SU-DHL-6 (cell line): ENCODE results near the gene RASSF5.
A peak's percentile ranks its signal among the peaks of the same experiment; 100 is the strongest.

Source experiments
- H2AFZ ChIP-seq: fragments of 200-600 bp; sonication (generic); 2 replicates; pipeline ENCODE4 v1.6.1; 2014; ENCODE audit warnings: low read depth, mild to moderate bottlenecking, moderate library complexity, mixed read lengths, antibody characterized with exemption, low read length; ENCODE audit not compliant: severe bottlenecking
- H3F3A ChIP-seq: fragments of 200-600 bp; shearing (Covaris generic); 2 replicates; pipeline ENCODE4 v1.6.0; 2016; ENCODE audit warnings: antibody characterized with exemption, mild to moderate bottlenecking; ENCODE audit not compliant: insufficient read depth
- H3K27ac ChIP-seq: fragments of 200-600 bp; sonication (generic); 2 replicates; pipeline ENCODE4 v1.5.1; 2016; ENCODE audit warnings: low read depth, mild to moderate bottlenecking, low read length, moderate library complexity, mixed read lengths
- H3K27me3 ChIP-seq: fragments of 200-600 bp; sonication (generic), shearing (Covaris generic); 2 replicates; pipeline ENCODE4 v1.6.0; 2014; ENCODE audit warnings: mild to moderate bottlenecking, low read length
- H3K36me3 ChIP-seq: fragments of 200-600 bp; sonication (generic); 2 replicates; pipeline ENCODE4 v1.6.1; 2014; ENCODE audit warnings: mild to moderate bottlenecking, low read length, mixed read lengths
- H3K4me2 ChIP-seq: fragments of 300-600, 200-600 bp; shearing (Covaris generic), sonication (generic); 2 replicates; pipeline ENCODE4 v1.6.0; 2014; ENCODE audit warnings: low read length, low read depth, mild to moderate bottlenecking; ENCODE audit not compliant: poor library complexity, severe bottlenecking
- H3K4me3 ChIP-seq: fragments of 200-600 bp; sonication (generic); 2 replicates; pipeline ENCODE4 v1.5.1; 2014; ENCODE audit warnings: antibody characterized with exemption, low read length, mild to moderate bottlenecking, mixed read lengths; ENCODE audit not compliant: insufficient read depth, poor library complexity, severe bottlenecking
- H3K79me2 ChIP-seq: fragments of 200-600 bp; sonication (generic); 2 replicates; pipeline ENCODE4 v1.6.1; 2014; ENCODE audit warnings: mild to moderate bottlenecking, low read length, moderate library complexity; ENCODE audit not compliant: insufficient read depth
- H3K9ac ChIP-seq: fragments of 200-600 bp; sonication (generic); 2 replicates; pipeline ENCODE4 v1.7.0; 2014; ENCODE audit warnings: mild to moderate bottlenecking, low read length
- H3K9me2 ChIP-seq: fragments of 200-600 bp; sonication (generic); replicated peaks from 2 replicates; pipeline ENCODE4 v1.6.1; 2014; ENCODE audit warnings: low read length; ENCODE audit not compliant: insufficient read depth
- H3K9me3 ChIP-seq: fragments of 200-600 bp; sonication (generic); 2 replicates; pipeline ENCODE4 v1.6.1; 2014; ENCODE audit warnings: low read length, mixed read lengths; ENCODE audit not compliant: insufficient read depth
- H4K20me1 ChIP-seq: fragments of 200-600 bp; sonication (generic); 2 replicates; pipeline ENCODE4 v1.6.1; 2014; ENCODE audit warnings: low read depth, mild to moderate bottlenecking, antibody characterized with exemption, low read length, moderate library complexity, mixed read lengths
- CTCF ChIP-seq: fragments of 200-600 bp; sonication (generic); IDR thresholded peaks from one replicate; pipeline ENCODE4 v1.5.1; 2017; ENCODE audit warnings: antibody characterized with exemption, mild to moderate bottlenecking, low read length, moderate library complexity; ENCODE audit not compliant: insufficient read depth, poor library complexity, severe bottlenecking
- EZH2phosphoT487 ChIP-seq: fragments of 200-600 bp; sonication (generic), shearing (Covaris generic); conservative IDR thresholded peaks from 2 replicates; pipeline ENCODE4 v1.6.1; 2018; ENCODE audit warnings: mild to moderate bottlenecking, antibody characterized with exemption, low read length, moderate library complexity, mixed read lengths

RASSF5 gene

DNA sequence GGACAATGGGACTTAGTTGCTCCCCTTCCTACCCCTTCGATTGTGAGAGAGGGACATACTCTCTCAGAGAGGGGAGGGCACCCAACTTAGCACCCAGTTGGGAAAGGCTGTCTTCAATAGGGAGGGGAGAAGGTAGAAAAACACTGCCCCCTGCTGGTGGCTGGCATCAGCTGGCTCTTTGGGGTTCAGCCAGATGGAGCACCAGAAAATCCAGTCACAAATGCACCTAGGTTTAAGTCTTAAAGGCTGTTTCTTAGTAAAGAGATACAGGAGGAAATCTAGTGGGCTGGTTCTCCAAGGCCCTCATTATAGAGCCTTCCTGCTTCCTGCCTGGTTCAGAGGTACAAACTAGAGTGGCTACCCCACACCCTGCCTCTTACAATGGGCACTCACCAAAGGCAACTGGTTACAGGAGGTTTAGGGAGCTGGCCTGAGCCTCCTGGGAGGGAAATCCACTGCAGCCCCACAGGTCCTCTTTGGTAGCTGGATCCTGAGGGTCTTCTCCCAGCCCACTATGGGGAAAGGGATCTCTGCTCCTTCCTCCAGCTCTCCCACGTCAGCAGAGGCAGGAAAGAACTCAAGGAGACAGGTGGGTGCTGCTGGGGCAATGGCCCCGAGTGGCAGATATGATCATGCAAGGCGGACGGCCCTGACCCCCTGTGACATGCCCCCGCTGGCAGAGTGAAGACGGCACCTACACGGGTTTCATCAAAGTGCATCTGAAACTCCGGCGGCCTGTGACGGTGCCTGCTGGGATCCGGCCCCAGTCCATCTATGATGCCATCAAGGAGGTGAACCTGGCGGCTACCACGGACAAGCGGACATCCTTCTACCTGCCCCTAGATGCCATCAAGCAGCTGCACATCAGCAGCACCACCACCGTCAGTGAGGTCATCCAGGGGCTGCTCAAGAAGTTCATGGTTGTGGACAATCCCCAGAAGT lies 76.6 kb downstream of the RASSF5 start:
- H3F3A ChIP-seq = no peaks in the 10 kb centered on the region
- no peak overlapping the region for H3K4me3 ChIP-seq
- TF ChIP-seq EZH2phosphoT487 (no peak), CTCF (peak; percentile 88)
- H3K27ac ChIP-seq = no peak overlapping the region
- no peak overlapping the region for H2AFZ ChIP-seq
- peaks cover 1% of the 10 kb centered on the region; the same call in 1 of the 2 replicates for H3K36me3 ChIP-seq
- no peaks in the 10 kb centered on the region for H4K20me1 ChIP-seq
- H3K9ac ChIP-seq = no peak overlapping the region
- H3K4me2 ChIP-seq = no peak overlapping the region
- peaks cover 20% of the 10 kb centered on the region; the same call in 1 of the 2 replicates for H3K79me2 ChIP-seq
- H3K9me3 ChIP-seq = no peaks in the 10 kb centered on the region
- no peaks in the 10 kb centered on the region for H3K27me3 ChIP-seq
- H3K9me2 ChIP-seq = no peaks in the 10 kb centered on the region

DNA sequence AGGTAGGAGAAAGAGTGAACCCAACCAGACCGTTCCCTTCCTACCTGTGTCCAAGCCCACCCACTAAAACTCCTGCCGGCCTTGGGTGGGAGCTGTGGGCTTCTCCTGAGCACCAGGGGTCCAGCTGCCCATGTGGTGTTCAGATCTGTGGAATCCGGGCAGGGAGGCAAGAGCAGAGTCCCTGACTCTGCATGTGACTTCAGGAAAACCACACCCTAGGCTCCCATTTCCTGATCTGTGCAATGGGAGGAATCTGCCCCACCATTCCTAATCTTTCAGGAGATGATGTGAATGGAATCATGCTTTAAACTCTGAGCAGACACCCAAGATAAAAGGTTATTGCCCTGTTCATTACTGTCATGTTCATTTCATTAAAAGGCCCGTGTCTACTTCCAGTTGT lies 77.4 kb downstream of the RASSF5 start:
- TF ChIP-seq EZH2phosphoT487 (no peak), CTCF (no peak)
- H3K9me3 ChIP-seq = no peaks in the 10 kb centered on the region
- no peak overlapping the region for H3K4me3 ChIP-seq
- peaks cover 3% of the 10 kb centered on the region; the same call in 1 of the 2 replicates for H3K36me3 ChIP-seq
- H3K9ac ChIP-seq = no peak overlapping the region
- H3K9me2 ChIP-seq = no peaks in the 10 kb centered on the region
- no peaks in the 10 kb centered on the region for H3K27me3 ChIP-seq
- H3F3A ChIP-seq = no peaks in the 10 kb centered on the region
- peaks cover 13% of the 10 kb centered on the region; the same call in 1 of the 2 replicates for H3K79me2 ChIP-seq
- H2AFZ ChIP-seq = no peak overlapping the region
- H3K4me2 ChIP-seq = no peak overlapping the region
- no peaks in the 10 kb centered on the region for H4K20me1 ChIP-seq
- H3K27ac ChIP-seq = no peak overlapping the region

- no peak overlapping the region for H2AFZ ChIP-seq
- H3K27ac ChIP-seq = no peak overlapping the region
- no peaks in the 10 kb centered on the region for H3K27me3 ChIP-seq
- H3K9me3 ChIP-seq = no peaks in the 10 kb centered on the region
- TF ChIP-seq EZH2phosphoT487 (no peak), CTCF (no peak)
- H3K9ac ChIP-seq = no peak overlapping the region
- H3F3A ChIP-seq = no peaks in the 10 kb centered on the region
- H3K36me3 ChIP-seq = peaks cover 3% of the 10 kb centered on the region; the same call in 1 of the 2 replicates
- H3K4me3 ChIP-seq = no peak overlapping the region
- no peaks in the 10 kb centered on the region for H3K79me2 ChIP-seq
- no peak overlapping the region for H3K4me2 ChIP-seq
- no peaks in the 10 kb centered on the region for H3K9me2 ChIP-seq
- no peaks in the 10 kb centered on the region for H4K20me1 ChIP-seq
Measured at GRCh38 chr1:206586501-206587445, 79.4 kb downstream of the RASSF5 start.
